Islet of Langerhans (tissue), 1 donor: Measurements from ENCODE around the gene ARF1.

Source experiments
- FAIRE-seq: peaks from one replicate; lab custom pipeline; 2011; peaks lifted over from hg19 to GRCh38; lab: Jason Lieb, UNC

The ARF1 gene

DNA sequence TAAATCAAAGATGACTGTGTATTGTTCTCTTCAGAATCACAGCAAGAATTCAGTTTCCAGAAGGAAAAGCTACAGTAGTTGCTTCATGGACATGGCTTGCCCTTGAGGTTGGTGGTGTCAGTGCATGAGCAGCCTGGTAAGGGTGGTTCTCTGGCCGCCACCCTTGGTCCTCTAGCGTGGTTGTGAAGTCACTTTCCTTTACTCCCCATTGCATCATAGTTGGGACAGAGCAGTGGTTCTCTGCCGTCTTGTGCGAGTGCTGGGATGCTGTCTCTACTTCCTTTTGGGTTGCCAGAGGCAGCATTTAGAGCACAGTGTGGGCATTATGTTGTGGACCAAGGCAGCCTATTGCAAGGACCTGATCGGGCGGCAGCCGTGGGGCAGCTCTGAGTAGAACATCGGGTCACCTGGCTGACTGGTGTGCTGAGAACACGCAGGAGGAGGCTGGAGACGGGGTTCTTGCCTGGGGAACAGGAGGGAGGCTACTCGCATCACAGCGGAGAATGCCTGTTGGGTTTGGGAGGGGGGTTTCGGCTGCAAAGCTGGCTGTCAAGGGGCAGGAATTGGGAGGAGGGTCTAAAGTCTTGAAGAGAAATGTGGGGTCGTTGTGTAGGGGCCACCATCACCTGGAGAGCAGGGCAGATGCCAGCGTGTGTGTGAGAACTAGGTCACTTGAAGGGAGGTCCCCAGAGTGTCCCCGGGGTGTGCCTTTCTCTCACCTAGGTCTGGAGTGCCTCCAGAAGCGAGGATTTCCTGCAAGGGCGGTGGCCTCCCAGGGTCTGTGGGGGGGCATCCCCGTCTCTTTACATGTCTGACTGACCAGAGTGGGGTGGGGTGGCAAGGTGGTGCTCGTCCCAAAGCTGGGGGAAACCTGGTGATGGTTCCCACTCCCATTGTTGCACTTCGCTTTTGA, 6.3 kb downstream of the ARF1 start:
- no peak for FAIRE-seq

DNA sequence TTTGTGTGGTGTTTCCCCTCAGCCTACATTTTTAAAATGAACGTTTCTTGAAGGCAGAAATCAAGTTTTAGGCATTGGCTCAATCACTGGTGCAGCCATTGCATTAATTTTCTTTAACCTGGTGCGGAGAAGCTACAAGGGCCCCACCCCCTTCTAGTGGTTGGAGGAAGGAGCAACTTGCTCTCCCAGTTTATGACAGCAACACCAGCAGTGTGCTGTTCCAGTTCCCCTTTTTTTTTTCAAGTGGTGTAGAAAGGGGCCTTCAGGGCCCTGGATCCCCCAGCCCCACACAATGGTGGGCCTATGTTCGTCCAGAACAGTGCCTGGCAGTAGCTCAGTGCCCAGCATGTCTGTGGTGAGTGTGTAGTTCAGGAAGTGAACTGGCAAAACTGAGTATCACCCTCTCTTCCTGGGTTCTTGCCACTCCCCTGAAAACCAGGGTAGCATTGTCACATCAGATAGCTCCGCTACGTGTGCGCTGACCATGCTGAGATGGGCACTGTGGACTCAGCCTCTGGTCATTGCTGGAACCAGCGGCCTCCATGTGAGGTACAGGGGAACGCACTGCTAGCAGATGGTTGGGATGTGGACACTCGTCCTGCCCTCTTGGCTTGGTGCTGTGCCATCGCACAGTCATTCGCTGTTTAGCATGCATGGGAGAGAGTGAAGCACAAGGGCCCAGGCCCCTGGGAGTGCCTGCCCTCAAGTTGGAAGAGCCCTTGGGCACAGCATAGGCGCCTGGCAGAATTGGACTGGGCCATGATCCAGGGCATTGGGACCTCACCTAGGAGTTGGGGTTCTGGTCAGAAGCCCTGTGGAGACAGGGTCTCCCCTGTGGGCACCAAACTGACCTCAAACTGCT, 7.2 kb downstream of the ARF1 start:
- no peak for FAIRE-seq

DNA sequence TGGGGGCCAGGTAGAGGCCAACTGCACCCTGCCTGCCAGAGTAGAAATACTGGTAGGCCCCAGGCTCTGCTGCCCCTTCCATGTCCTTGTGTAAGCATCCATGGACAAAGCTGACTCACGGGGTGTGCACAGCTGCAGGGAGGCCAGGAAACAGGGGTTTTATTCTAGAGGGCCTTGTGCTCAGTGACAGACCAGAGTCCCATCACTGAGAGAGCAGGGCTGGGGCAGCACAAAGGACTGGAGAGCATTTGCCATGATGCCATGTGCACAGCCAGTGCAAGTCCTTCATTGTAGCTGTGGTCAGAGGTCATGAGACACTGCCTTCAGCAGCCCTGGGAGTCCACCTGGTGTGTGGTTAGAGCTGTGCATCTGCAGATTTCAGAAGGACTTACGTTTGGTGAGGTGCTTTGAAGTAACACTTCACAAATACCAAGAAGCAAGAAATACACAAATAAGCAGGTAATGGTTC, 8.1 kb downstream of the ARF1 start:
- FAIRE-seq = no peak

DNA sequence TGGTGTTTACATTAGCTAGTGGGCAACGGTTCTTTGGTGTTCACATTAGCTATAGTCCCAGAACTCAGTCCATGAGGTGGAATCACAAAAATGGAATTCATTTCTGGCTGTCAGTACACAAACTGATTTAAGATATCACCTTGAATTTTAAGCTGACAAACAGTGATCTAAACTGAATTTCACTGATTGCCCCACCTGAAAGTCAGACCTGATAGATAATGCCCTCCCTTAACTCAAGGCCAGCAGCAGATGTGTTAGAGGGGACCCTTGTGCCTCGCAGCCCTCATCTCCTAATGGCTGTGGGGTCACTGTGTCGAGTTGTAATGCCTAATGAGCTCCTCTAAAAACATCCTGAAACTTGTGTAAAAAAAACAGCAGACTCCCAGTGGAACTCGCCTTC, 8.6 kb downstream of the ARF1 start:
- FAIRE-seq = no peak

DNA sequence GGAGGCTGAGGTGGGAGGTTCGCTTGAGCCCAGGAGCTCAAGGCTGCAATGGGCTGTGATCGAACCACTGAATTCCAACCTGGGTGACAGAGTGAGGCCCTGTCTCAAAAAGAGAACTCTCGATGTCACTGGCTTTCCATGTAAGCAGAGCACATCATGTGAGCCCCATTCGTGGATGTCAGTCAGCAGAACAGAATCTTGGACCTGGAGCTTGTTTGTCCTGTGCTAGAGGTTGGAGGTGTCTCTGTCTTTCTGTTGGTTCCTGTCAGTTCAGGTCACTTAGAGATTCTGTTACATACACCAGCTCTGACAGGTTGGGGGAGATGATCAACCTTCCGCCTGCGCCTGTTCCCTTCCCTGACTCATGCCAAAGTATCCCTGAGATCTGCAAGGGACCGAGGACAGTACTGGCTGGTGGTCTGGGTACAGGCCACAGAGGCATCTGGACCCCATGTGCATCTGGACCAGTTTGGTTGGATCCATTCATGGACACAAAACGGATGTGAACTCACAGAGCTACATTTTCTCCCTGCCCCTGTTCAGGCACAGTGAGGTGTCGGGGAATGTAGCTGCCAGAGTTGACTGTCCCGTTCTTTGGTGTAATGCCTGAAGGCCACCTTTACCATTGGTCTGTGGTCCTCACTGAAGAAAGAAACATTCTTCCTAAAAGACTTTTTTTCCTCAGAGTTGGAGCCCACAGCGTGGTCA, 10.0 kb downstream of the ARF1 start:
- no peak for FAIRE-seq

DNA sequence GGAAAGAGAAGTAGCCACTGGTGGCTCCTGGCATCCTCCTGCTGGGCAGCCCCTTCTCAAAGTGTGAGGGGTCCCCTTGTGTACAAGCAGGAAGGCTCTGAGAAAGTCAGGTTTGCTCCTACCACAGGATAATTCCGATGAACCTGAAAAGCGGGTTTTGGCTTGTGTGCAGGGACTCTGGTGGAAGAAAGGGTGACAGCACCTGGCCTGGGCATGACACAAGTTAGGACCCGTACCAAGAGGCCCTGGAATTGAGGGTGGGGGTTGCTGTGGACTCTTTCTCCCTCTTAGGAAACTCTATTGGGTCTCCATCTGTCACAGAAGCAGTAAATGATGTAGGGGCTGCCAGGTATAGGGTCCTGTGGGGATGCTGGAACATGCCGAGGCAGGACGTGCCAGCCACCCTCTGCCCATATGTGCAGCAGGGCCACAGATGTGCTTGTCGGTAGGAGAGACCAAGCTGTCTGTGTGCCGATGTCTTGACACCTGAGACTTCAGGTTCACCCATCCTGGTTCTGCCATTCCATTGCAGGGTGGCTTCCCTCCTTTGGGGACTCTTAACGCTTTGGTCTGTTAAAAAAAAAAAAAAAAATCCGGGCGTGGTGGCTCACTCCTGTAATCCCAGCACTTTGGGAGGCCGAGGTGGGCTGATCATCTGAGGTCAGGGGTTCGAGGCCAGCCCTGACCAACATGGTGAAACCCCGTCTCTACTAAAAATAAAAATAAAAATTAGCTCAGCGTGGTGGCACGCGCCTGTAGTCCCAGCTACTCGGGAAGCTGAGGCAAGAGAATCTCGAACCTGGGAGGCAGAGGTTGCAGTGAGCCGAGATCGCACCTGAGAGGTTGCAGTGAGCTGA, 10.8 kb downstream of the ARF1 start:
- no peak for FAIRE-seq

DNA sequence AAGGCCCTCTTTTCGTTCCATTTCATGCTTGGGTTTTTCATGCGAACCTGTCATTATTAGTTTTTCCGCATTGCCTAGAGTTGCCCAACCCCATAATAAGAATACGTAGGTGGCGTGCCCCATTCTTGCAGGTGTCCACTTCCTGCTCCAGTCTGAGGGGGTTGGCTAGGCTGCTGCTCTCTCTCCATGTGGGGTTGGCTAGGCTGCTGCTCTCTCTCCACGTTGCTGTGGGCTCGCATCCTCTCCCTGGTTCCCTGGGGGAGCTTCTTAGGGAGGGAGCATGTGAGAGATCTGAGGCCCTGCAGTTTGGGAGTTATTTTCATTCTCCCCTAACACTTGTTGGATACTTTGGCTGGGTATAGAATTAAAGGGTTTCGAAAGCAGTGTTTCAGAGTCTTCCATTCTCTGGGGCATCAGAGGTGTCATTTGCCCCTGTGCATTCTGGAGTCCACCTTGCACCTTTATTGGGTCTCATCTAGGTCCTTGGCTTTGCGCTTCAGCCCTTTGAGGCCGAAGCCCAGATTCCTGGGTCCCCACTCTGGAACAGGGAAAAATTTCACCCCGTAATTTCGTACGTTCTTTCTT, 12.0 kb downstream of the ARF1 start:
- no peak for FAIRE-seq

DNA sequence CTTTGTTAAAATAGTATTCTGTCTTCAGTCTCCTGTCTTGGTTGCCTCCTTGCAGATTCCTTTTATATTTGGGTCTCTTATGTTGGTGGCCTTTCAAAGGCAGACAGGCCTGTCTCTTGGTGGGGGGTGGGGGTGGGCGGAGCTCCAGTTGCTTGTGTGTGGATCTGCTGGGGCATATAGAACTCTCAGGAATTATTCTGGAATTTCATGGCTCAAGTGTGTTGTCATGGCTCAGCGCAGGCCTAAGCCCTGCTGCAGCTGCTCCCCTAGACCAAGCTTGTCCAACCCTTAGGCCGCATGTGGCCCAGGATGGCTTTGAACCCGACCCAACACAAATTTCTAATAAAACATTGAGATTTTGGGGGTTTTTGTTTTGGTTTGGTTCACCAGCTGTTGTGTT, 12.7 kb downstream of the ARF1 start:
- no peak for FAIRE-seq

DNA sequence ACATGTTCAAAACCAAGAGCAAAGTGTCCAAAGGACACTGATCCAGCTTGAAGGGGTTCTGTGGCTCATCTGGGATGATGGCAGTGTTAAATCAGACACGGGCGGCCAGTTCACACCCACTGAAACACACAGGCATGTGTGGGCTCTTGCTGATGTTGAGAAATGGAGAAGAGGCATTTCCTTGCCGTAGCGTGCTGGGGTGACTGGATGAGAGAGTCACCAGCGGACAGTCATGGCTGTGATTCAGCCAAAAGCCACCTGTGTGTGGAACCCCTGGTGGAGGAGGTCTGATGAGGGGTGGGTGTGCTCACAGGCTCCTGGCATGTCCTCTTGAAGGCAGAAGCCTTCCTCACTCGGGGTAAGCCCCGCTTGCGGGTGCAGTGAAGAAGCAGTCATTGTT, 13.4 kb downstream of the ARF1 start:
- FAIRE-seq = no peak

DNA sequence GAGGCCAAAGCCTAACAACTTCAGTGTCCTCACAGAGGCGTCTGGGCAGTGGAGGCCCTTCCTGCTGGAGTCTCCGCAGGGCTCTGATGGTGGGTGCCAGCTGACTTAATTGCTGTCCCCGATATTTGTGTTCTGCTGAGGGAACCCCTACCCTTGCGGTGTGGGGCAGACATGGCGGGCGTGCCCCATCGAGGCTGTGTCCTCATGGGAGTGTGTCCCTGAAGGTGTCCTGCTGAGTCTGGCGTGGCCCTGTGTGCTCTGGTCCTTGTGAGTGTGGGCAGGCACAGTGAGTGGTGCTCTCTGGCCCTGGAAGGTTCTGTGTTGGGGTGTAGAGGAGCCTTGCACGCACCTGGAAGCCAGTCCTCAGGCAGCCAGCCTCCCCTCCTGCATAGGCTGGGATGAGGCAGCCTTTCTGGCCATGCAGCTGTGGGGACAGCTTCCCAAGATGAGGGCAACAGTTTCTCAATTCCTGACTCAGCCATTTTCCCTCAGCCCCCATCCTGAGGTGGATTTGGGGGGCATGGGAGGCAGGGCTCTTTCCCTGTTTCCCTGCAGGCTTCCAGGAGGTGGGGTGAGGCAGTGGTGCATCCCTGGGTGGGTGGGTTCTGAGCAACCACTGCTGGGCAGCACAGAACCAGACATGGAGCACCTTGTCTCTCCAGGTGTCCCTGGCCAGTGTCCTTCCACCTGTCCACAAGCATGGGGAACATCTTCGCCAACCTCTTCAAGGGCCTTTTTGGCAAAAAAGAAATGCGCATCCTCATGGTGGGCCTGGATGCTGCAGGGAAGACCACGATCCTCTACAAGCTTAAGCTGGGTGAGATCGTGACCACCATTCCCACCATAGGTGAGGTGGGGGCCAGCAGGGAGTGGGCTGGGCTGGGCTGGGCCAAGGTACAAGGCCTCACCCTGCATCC, 14.2 kb downstream of the ARF1 start:
- FAIRE-seq = no peak

DNA sequence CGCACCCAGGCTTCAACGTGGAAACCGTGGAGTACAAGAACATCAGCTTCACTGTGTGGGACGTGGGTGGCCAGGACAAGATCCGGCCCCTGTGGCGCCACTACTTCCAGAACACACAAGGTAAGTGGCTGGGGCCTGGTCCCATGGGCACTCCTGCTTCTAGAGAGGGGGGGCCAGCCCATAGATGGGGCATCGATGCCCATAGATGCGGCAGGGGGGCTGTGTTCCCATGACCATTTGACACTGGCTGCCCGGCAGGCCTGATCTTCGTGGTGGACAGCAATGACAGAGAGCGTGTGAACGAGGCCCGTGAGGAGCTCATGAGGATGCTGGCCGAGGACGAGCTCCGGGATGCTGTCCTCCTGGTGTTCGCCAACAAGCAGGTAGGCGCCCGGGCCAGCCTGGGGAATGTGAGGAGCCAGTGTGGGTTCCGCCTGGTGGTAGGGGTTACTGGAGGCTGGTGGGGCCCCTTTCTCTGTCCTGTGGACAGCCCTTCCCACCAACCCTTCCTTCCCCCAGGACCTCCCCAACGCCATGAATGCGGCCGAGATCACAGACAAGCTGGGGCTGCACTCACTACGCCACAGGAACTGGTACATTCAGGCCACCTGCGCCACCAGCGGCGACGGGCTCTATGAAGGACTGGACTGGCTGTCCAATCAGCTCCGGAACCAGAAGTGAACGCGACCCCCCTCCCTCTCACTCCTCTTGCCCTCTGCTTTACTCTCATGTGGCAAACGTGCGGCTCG, 15.0 kb downstream of the ARF1 start:
- no peak for FAIRE-seq

DNA sequence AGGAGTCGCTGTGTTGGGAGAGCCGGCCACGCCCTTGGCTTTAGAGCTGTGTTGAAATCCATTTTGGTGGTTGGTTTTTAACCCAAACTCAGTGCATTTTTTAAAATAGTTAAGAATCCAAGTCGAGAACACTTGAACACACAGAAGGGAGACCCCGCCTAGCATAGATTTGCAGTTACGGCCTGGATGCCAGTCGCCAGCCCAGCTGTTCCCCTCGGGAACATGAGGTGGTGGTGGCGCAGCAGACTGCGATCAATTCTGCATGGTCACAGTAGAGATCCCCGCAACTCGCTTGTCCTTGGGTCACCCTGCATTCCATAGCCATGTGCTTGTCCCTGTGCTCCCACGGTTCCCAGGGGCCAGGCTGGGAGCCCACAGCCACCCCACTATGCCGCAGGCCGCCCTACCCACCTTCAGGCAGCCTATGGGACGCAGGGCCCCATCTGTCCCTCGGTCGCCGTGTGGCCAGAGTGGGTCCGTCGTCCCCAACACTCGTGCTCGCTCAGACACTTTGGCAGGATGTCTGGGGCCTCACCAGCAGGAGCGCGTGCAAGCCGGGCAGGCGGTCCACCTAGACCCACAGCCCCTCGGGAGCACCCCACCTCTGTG, 15.9 kb downstream of the ARF1 start:
- FAIRE-seq = no peak

DNA sequence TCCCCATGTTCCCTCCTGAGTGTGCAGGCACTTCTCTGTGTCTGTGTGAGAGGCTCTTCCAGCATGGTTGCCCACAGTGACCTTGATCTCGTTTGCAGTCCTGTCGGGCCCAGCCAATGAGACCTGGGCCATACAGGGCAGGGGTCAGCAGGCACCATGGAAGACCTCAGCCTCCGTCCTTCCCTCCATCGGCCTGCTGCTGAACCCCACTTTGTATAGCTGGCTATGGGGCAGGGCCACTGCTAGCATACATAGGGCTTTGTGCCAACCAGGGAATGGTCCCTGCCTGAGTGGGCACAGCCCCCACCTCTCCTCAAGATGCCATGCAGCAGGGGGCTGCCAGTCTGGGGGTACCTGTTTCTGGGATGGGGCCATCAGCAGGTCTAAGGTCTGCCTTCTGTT, 16.8 kb downstream of the ARF1 start:
- no peak for FAIRE-seq

DNA sequence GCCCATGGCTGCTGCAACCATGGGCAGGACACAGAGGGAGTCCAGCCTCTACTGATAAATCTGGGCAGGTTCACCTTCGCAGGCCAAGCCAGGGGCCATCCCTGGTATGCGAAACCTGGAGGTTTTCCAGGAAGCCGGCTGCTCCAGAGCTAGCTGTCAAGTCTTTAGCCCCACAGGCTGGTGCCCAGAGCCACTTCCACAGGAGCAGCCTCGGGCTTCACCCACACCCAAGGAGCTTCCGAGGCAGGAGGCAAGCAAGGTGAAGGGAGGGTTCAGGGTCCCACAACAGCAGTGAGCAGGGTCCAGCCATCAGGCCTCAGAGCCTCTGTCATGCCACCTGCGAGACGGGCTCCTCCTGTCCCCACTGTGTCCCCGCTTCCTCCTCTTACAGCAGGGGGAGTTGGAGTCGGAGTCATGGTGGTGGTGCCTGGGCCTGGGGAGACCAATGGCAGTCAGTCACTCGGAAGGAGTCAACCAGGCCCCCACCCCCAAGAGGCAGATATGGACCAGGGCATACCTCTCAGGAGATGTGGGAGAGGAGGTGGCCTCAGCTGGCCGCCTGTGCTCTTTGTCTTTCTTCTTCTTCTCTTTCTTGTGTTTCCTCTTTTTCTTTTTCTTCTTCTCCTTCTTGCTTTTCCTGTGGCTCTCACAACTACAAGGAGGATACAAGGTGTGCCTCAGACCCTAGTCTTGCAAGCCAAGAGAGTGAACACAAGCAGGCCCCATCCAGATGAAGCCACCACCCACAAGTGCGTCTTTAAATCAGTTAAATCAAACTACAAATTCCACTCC, 18.5 kb downstream of the ARF1 start:
- no peak for FAIRE-seq

DNA sequence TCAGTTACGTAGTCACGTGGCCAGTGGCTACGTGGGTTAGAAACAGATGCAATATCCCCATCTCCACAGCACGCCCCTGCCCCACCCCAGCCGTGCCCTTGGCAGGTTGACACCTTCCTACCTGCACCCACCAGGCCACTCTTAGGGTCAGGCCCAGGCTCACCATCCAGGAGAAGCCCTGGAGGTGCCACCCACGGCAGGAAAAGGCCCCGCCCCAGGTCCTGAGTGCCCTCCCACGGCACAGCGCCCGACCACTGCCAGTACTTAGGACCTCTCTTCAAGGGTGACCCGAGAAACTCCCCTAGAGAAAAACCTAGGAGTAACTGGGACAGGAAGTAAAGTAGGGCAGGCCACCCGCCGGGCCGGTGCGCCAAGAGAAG, 19.1 kb downstream of the ARF1 start:
- no peak for FAIRE-seq

DNA sequence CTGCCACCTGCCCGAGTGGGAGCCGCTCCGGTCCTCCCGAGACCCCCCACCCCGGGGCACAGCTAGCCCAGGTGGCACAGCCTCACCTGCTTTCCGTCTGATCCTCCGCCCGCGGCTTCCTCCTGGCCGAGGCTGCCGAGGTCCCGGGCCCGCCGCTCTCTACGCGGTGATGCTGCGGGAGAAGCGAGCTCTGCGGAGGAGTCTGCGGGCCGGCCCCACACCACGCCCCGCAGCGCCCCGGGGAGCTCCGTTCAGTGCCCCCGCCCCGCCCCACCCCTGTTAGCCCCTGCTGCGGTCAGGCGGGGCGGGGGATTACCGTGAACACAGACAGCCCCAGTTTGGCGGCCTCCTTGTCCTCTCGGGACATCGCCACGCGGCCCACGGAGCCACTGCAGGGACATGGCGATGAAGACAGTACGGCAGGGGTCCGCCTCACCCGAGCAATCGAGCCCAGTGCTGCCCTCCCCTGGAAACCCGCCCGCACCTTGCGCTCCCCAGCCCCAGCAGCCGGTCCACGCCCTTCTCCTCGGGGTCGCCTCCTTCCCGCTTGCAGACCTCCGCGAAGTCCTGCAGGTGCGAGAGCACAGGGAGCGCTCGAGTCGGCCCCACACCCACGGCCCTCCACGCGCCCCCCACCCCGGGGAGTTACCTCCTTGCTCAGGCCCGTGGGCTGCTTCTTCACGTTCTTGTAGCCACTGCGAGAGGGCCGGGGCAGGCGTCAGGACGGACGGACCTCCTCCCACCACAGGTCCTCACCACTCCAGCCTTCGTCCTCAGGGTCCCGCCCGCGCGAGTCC, 19.7 kb downstream of the ARF1 start:
- FAIRE-seq = no peak
